ENCODE data around the gene STARD8.

DNA sequence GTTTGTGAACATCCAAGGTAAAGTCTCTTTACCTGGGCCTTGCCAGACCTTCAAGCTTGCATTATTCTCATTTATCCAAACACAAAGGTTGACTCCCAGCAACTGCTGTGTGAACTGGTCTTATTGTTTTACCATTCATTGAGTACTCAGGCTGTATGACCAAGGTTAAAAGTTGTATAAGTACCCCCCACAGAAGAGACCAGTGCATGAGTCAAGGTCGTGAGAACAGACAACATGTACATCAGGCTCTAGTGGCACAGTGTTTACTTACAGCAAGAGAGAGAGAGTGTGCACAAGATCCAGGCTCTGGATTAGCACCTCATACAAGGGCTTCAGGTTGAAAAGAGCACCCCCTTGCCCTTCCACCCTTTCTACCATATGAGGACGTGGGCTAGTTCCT lies 103.9 kb downstream of the STARD8 start:
- no peak for TF ChIP-seq POLR2A (IDR thresholded peaks at IDR 0.05; ENCODE audit: extremely low read depth, insufficient read length)
- TF ChIP-seq, protein P1, sequence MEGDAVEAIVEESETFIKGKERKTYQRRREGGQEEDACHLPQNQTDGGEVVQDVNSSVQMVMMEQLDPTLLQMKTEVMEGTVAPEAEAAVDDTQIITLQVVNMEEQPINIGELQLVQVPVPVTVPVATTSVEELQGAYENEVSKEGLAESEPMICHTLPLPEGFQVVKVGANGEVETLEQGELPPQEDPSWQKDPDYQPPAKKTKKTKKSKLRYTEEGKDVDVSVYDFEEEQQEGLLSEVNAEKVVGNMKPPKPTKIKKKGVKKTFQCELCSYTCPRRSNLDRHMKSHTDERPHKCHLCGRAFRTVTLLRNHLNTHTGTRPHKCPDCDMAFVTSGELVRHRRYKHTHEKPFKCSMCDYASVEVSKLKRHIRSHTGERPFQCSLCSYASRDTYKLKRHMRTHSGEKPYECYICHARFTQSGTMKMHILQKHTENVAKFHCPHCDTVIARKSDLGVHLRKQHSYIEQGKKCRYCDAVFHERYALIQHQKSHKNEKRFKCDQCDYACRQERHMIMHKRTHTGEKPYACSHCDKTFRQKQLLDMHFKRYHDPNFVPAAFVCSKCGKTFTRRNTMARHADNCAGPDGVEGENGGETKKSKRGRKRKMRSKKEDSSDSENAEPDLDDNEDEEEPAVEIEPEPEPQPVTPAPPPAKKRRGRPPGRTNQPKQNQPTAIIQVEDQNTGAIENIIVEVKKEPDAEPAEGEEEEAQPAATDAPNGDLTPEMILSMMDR (IDR thresholded peaks at IDR 0.05; ENCODE audit: low read depth, low read length), result no peak
- TF ChIP-seq, protein P2, sequence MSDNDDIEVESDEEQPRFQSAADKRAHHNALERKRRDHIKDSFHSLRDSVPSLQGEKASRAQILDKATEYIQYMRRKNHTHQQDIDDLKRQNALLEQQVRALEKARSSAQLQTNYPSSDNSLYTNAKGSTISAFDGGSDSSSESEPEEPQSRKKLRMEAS (IDR thresholded peaks at IDR 0.05; ENCODE audit: low read depth, low read length), result no peak
- no peak for TF ChIP-seq MYC (IDR thresholded peaks at IDR 0.05; ENCODE audit: low read depth, low read length)
